ENCODE measurements around the gene THSD8. TPM values are rescaled to one million over a fixed set of nuclear protein-coding genes. Genes with fewer than 3 reads are reported as not detected.

Gene THSD8
- total RNA-seq, 1 experiment from 2014 or later, result 45.8 TPM

- DNase-seq, result peak; percentile 84
- H3K9ac ChIP-seq (ENCODE audit: extremely low read depth, insufficient read length, low read length), result no peak overlapping the region
- no peaks in the 10 kb centered on the region for H3K9me3 ChIP-seq (ENCODE audit: control insufficient read depth, low read depth, low read length)
- H3K9me3 Mint-ChIP-seq, result no peaks in the 10 kb centered on the region
- H3K4me3 Mint-ChIP-seq, result peak overlapping the region; percentile 69 to 85
- H3K27ac Mint-ChIP-seq, result no peak overlapping the region
- no peak overlapping the region for H3T11ph ChIP-seq (ENCODE audit: low read length)
- H2BK12ac ChIP-seq (ENCODE audit: insufficient read length, low read depth, low read length), result no peak overlapping the region
- H3K4me1 ChIP-seq (ENCODE audit: insufficient read depth, low read length), result no peaks in the 10 kb centered on the region
- no peak overlapping the region for H3K4ac ChIP-seq (ENCODE audit: low read depth, low read length)
- no peak overlapping the region for H2BK5ac ChIP-seq (ENCODE audit: insufficient read length, low read length)
- H3K23me2 ChIP-seq (ENCODE audit: insufficient read length, low read depth, low read length, poor library complexity, severe bottlenecking), result peaks cover 18% of the 10 kb centered on the region
- H3K56ac ChIP-seq (ENCODE audit: insufficient read length, low read depth, low read length), result no peak overlapping the region
- peak overlapping the region; percentile 78 for H3K4me2 ChIP-seq (ENCODE audit: insufficient read depth, insufficient read length, low read length)
- WGBS (ENCODE audit: extremely low coverage, insufficient read length, low lambda C conversion rate), result no CpG with 5 or more reads among the region's 43 CpGs
- peaks cover 24 to 25% of the 10 kb centered on the region in 2 experiments for H3K4me1 Mint-ChIP-seq
- H2AFZ ChIP-seq (ENCODE audit: low read length), result no peak overlapping the region
- H2BK20ac ChIP-seq (ENCODE audit: low read depth, low read length, poor library complexity, severe bottlenecking), result no peak overlapping the region
- H3K27ac ChIP-seq (ENCODE audit: insufficient read length, low read depth, low read length), result no peak overlapping the region
- no peak overlapping the region for H3K18ac ChIP-seq (ENCODE audit: insufficient read length, low read depth, low read length)
- H4K20me1 ChIP-seq (ENCODE audit: control insufficient read depth, insufficient read depth, insufficient read length), result no peaks in the 10 kb centered on the region
- H3K27me3 ChIP-seq (ENCODE audit: insufficient read depth, low read length), result no peaks in the 10 kb centered on the region
- no peak overlapping the region for H2BK15ac ChIP-seq (ENCODE audit: low read depth, low read length)
- TF ChIP-seq CTCF (conservative IDR thresholded peaks at IDR 0.05), result peak; percentile 98
- H4K91ac ChIP-seq (ENCODE audit: insufficient read length, low read depth, low read length), result no peak overlapping the region
- no peak overlapping the region for H4K8ac ChIP-seq (replicated peaks; ENCODE audit: insufficient read length, low read depth, low read length)
- peaks cover 8 to 17% (median 13%) of the 10 kb centered on the region in 3 experiments; a peak in 6 of 7 replicates for H3K36me3 Mint-ChIP-seq (ENCODE audit: insufficient read depth in 1 of 3, low read depth in 3 of 3)
- no peaks in the 10 kb centered on the region; the same call in 1 of the 2 replicates for H3K27me3 Mint-ChIP-seq (ENCODE audit: low read depth)
- no peak overlapping the region for H3K23ac ChIP-seq (ENCODE audit: insufficient read length, low read depth, low read length)
- H2AK5ac ChIP-seq (ENCODE audit: insufficient read length, low read length), result no peak overlapping the region
- H2BK120ac ChIP-seq (ENCODE audit: low read depth, low read length, poor library complexity, severe bottlenecking), result no peak overlapping the region
- no peaks in the 10 kb centered on the region for H3K79me1 ChIP-seq (ENCODE audit: insufficient read depth, low read depth, low read length, poor library complexity, severe bottlenecking)
- no peak overlapping the region for H4K5ac ChIP-seq (ENCODE audit: insufficient read length, low read depth, low read length)
- H3K14ac ChIP-seq (ENCODE audit: insufficient read depth, low read length), result no peak overlapping the region
- H3K79me2 ChIP-seq (ENCODE audit: insufficient read depth, low read length), result no peaks in the 10 kb centered on the region
These were observed 24.5 kb upstream of the THSD8 start for GRCh38 chr19:12777217-12778016.

All from H9 (cell line).